Smooth muscle cell (in vitro differentiated cells): ENCODE results near the gene TINAGL1. TPM values are rescaled to one million over a fixed set of nuclear protein-coding genes. Genes with fewer than 3 reads are reported as not detected.

ENCODE experiments used
- DNase-seq: peaks from one replicate; lab custom pipeline; 2025; ENCODE audit not compliant: unreplicated experiment; lab: John Stamatoyannopoulos, UW
- H2AFZ ChIP-seq: fragments of 200-600 bp; sonication (generic); 2 replicates; pipeline ENCODE4 v1.6.0; 2016; ENCODE audit warnings: antibody characterized with exemption, low read depth, mild to moderate bottlenecking
- H3F3A ChIP-seq: fragments of 200-600 bp; sonication (generic); 2 replicates; pipeline ENCODE4 v1.6.0; 2017; ENCODE audit warnings: antibody characterized with exemption, low read depth
- H3K27ac ChIP-seq: fragments of 200-600 bp; sonication (generic); 2 replicates; pipeline ENCODE4 v1.5.1; 2016; ENCODE audit warnings: low read depth, mild to moderate bottlenecking
- H3K27me3 ChIP-seq: fragments of 200-600 bp; sonication (generic); 2 replicates; pipeline ENCODE4 v1.6.1; 2016; ENCODE audit warnings: low read depth, mild to moderate bottlenecking
- H3K36me3 ChIP-seq: fragments of 200-600 bp; sonication (generic); 2 replicates; pipeline ENCODE4 v1.5.1; 2016; ENCODE audit warnings: low read depth
- H3K4me1 ChIP-seq: fragments of 200-600 bp; sonication (generic); 2 replicates; pipeline ENCODE4 v1.5.1; 2016; ENCODE audit warnings: low read depth
- H3K4me2 ChIP-seq: fragments of 200-600 bp; sonication (generic); 2 replicates; pipeline ENCODE4 v1.6.0; 2016; ENCODE audit warnings: mild to moderate bottlenecking
- H3K4me3 ChIP-seq: fragments of 200-600 bp; sonication (generic); 2 replicates; pipeline ENCODE4 v1.5.1; 2016; ENCODE audit warnings: mild to moderate bottlenecking
- H3K79me2 ChIP-seq: fragments of 200-600 bp; sonication (generic); 2 replicates; pipeline ENCODE4 v1.6.0; 2016; ENCODE audit warnings: low read depth, mild to moderate bottlenecking
- H3K9ac ChIP-seq: fragments of 200-600 bp; sonication (generic); 2 replicates; pipeline ENCODE4 v1.6.0; 2016; ENCODE audit warnings: low read depth
- H3K9me3 ChIP-seq: fragments of 200-600 bp; sonication (generic); replicated peaks from 2 replicates; pipeline ENCODE4 v1.5.1; 2016; ENCODE audit warnings: low read depth
- H4K20me1 ChIP-seq: fragments of 200-600 bp; sonication (generic); 2 replicates; pipeline ENCODE4 v1.6.0; 2016; ENCODE audit warnings: low read depth
- WGBS: methylation state at CpG from one replicate; pipeline ENCODE4 v1.1.7; 2016; ENCODE audit warnings: low lambda C conversion rate; 5-methylcytosine and 5-hydroxymethylcytosine counted together
- polyA plus RNA-seq: library from polyadenylated mRNA; unstranded; fragments of >200 nt; fragmentation: Nextera tagmentation; extraction: Ambion mirVana; gene quantifications from 2 replicates; pipeline ENCODE4 v1.2.1, GENCODE V29; 2016
- total RNA-seq: library from RNA; depleted of rRNA; stranded (reverse); fragments of >200 nt; gene quantifications from 2 replicates; pipeline ENCODE4 v1.2.3, GENCODE V29; 2014
- TF ChIP-seq, protein P1 (sequence below): fragments of 200-600 bp; sonication (generic); IDR thresholded peaks from 2 replicates; pipeline ENCODE4 v1.5.1; 2017; ENCODE audit warnings: borderline replicate concordance, mild to moderate bottlenecking, antibody characterized with exemption; ENCODE audit not compliant: insufficient read depth, poor library complexity, severe bottlenecking

The TINAGL1 gene
- total and polyA plus RNA-seq, 2 experiments from 2014 or later, result 40.9 to 142 TPM

DNA sequence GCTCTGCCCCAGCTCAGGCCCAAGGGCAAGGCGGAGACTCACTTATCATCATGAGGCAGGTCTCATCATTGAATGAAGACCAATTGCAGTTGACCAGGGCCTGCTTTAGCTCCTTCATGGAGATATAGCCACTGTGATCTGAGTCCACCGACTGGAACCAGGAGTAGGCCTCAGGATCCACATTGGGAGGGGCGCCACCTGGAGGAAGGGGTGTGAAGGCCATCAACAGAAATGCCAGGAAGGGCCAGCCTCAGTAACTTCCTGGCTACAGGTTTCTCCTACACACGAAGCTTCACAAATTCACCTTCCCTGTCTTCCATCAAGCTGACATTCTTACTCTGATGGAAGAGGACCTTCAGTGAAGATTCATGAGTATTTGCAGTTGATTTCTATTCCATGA is 56.8 kb downstream of the TINAGL1 start:
- TF ChIP-seq, protein P1, sequence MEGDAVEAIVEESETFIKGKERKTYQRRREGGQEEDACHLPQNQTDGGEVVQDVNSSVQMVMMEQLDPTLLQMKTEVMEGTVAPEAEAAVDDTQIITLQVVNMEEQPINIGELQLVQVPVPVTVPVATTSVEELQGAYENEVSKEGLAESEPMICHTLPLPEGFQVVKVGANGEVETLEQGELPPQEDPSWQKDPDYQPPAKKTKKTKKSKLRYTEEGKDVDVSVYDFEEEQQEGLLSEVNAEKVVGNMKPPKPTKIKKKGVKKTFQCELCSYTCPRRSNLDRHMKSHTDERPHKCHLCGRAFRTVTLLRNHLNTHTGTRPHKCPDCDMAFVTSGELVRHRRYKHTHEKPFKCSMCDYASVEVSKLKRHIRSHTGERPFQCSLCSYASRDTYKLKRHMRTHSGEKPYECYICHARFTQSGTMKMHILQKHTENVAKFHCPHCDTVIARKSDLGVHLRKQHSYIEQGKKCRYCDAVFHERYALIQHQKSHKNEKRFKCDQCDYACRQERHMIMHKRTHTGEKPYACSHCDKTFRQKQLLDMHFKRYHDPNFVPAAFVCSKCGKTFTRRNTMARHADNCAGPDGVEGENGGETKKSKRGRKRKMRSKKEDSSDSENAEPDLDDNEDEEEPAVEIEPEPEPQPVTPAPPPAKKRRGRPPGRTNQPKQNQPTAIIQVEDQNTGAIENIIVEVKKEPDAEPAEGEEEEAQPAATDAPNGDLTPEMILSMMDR, result peak; percentile 35
- Histone ChIP-seq H3K36me3 (no peaks in the 10 kb centered on the region), H3K4me1 (peaks cover 11% of the 10 kb centered on the region), H3K9me3 (no peaks in the 10 kb centered on the region), H3K4me3 (no peak overlapping the region), H3K4me2 (no peak overlapping the region), H2AFZ (no peak overlapping the region), H3K79me2 (peaks cover 29% of the 10 kb centered on the region), H3K27ac (no peak overlapping the region), H3F3A (peaks cover 7% of the 10 kb centered on the region), H3K9ac (no peak overlapping the region), H3K27me3 (no peaks in the 10 kb centered on the region), H4K20me1 (peaks cover 46% of the 10 kb centered on the region)
- DNase-seq, result no peak
- 79% methylated on average over 4 of the region's 4 CpGs for WGBS

Other genes with a start within 250 kb of the TINAGL1 start
- gene FABP3, start 203.4 kb upstream of the TINAGL1 start, total RNA-seq, result 2.5 and 10.1 TPM in 2 replicates
- gene FABP3, start 203.4 kb upstream of the TINAGL1 start, polyA plus RNA-seq, result 6.9 and 7.4 TPM in 2 replicates
- 26.4 and 31.6 TPM in 2 replicates for gene SERINC2, start 163.3 kb upstream of the TINAGL1 start, total RNA-seq
- gene SERINC2, start 163.3 kb upstream of the TINAGL1 start, polyA plus RNA-seq, result 41.3 and 98.8 TPM in 2 replicates
- gene HCRTR1, start 41.2 kb downstream of the TINAGL1 start, total RNA-seq, result 2.0 TPM in 1 of 2 replicates, not detected in the other
- 0.19 TPM in 1 of 2 replicates, not detected in the other for gene HCRTR1, start 41.2 kb downstream of the TINAGL1 start, polyA plus RNA-seq
- 61.4 and 89.3 TPM in 2 replicates for gene PEF1, start 68.4 kb downstream of the TINAGL1 start, total RNA-seq
- gene PEF1, start 68.4 kb downstream of the TINAGL1 start, polyA plus RNA-seq, result 77.1 and 85.8 TPM in 2 replicates
- 67.3 and 105 TPM in 2 replicates for gene COL16A1, start 127.5 kb downstream of the TINAGL1 start, total RNA-seq
- gene COL16A1, start 127.5 kb downstream of the TINAGL1 start, polyA plus RNA-seq, result 126 and 152 TPM in 2 replicates
- gene ADGRB2, start 187.8 kb downstream of the TINAGL1 start, total RNA-seq, result 8.8 and 10.6 TPM in 2 replicates
- gene ADGRB2, start 187.8 kb downstream of the TINAGL1 start, polyA plus RNA-seq, result 7.5 and 9.4 TPM in 2 replicates
- gene SPOCD1, start 239.5 kb downstream of the TINAGL1 start, total RNA-seq, result 39.5 and 43.8 TPM in 2 replicates
- gene SPOCD1, start 239.5 kb downstream of the TINAGL1 start, polyA plus RNA-seq, result 45.3 and 46.1 TPM in 2 replicates